Stimulated activated CD4-positive, alpha-beta T cell treated with anti-CD3 and anti-CD28 coated beads, Interleukin-4, amount 100 ng/mL, for 24 hours (primary cell): ENCODE measurements around the gene FRS3.
"Not testable (repeated sequence)": the region's sequence is repeated elsewhere in the genome, so short reads cannot be mapped to it uniquely, and the experiment has no call there.

ENCODE experiments used
- DNase-seq: peaks from one replicate; pipeline ENCODE4 v3.0.0-alpha.2; 2020

The FRS3 gene

GRCh38 chr6:41768545-41769308 is 11.0 kb downstream of the FRS3 start:
- no peak for DNase-seq

GRCh38 chr6:41767112-41767833 is 12.4 kb downstream of the FRS3 start:
- DNase-seq: no peak

- not testable (repeated sequence) for DNase-seq
Observed at GRCh38 chr6:41766043-41766664, 13.5 kb downstream of the FRS3 start.

GRCh38 chr6:41763470-41763869 is 16.2 kb downstream of the FRS3 start:
- no peak for DNase-seq

- DNase-seq: no peak
Observed at GRCh38 chr6:41759905-41760579, 19.7 kb downstream of the FRS3 start.

- DNase-seq: no peak
Observed at GRCh38 chr6:41759106-41759904, 20.4 kb downstream of the FRS3 start.

- no peak for DNase-seq
Observed at GRCh38 chr6:41758641-41759035, 21.1 kb downstream of the FRS3 start.

GRCh38 chr6:41757931-41758640 is 21.6 kb downstream of the FRS3 start:
- DNase-seq: no peak

- DNase-seq: no peak
Observed at GRCh38 chr6:41757271-41757670, 22.4 kb downstream of the FRS3 start.

- DNase-seq: no peak
Observed at GRCh38 chr6:41756354-41756753, 23.3 kb downstream of the FRS3 start.

- no peak for DNase-seq
Observed at GRCh38 chr6:41755895-41756294, 23.8 kb downstream of the FRS3 start.

GRCh38 chr6:41750374-41750773 is 29.3 kb downstream of the FRS3 start:
- DNase-seq: no peak

- DNase-seq: no peak
Observed at GRCh38 chr6:41748542-41748941, 31.2 kb downstream of the FRS3 start.

GRCh38 chr6:41748102-41748477 is 31.6 kb downstream of the FRS3 start:
- no peak for DNase-seq

- no peak for DNase-seq
Observed at GRCh38 chr6:41747256-41748101, 32.2 kb downstream of the FRS3 start, which contains the start of gene PGC. Gene PGC (minus strand): TSS chr6:41747397. CDS start chr6:41747334, 63 bp downstream.

GRCh38 chr6:41746107-41746506 is 33.6 kb downstream of the FRS3 start:
- no peak for DNase-seq

GRCh38 chr6:41744236-41744787 is 35.4 kb downstream of the FRS3 start:
- DNase-seq: no peak

- no peak for DNase-seq
Observed at GRCh38 chr6:41743406-41744235, 36.1 kb downstream of the FRS3 start.
